GM19463 (cell line): ENCODE measurements around the gene FIGN.

Experiments
- ATAC-seq: cut with Tn5 transposase; IDR thresholded peaks from one replicate; pipeline ENCODE4 v1.9.1; 2021; ENCODE audit warnings: mild to moderate bottlenecking, moderate library complexity; ENCODE audit not compliant: unreplicated experiment

The FIGN gene

DNA sequence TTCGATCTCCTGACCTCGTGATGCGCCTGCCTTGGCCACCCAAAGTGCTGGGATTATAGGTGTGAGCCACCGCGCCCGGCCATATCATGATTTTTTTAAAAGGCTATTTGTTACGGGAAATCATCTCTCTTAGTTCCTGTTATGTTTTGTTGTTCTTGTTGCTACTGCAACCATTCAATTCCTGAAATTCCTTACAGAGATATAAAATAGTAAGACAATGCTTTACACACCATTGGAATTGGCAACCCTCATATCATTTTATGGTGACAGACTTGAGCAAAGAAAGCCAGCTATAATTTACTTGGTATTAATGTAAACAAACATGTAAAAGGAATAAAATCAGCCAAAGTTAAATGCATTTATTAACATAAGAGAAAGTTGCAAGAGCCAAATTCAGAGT lies 163.0 kb downstream of the FIGN start:
- ATAC-seq, result no peak

DNA sequence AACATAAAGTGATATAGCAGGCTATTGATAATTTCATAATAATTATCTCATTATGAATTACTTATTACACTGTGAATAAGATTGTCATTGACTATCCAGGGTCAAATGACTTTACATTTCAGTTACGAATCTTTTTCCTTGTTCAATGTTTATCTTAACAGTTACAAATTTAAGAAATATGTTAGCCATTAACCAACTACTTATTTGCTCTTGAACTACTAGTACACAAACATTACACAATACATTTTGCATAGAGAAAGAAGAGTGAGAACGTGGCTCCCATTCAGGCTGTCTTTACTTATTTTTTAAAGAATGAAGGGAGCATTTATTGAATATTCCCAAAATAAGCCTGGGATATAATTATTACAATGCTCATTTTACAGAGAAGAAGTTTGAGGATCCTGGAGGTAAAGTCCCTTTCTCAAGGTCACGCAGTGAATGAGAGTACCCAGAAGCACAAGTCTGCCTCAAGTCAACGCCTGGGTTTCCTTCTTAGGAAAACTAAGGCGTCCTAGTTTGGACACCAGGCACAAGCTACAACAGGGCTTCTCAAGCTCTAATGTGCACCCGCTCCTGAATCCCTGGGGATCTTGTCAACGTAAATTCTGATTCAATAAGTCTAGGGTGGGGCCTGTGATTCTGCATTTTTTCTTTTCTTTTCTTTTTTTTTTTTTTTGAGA lies 164.2 kb downstream of the FIGN start:
- ATAC-seq, result no peak

DNA sequence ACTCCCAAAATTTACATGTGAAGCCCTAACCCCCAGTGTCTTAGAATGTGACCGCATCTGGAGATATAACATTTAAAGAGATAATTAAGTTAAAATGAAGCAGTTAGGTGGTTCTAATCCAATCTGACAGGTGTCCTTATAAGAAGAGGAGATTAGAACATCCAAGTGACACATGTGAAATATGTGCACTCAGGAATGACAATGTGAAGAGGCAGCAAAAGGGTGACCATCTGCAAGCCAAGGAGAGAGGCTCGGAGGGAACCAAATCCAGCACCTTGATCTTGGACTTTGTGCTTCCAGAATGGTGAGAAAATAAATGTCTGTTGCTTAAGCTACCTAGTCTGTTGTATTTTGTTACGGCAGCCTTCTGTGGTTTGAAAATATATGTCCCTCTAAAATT lies 165.4 kb downstream of the FIGN start:
- no peak for ATAC-seq

DNA sequence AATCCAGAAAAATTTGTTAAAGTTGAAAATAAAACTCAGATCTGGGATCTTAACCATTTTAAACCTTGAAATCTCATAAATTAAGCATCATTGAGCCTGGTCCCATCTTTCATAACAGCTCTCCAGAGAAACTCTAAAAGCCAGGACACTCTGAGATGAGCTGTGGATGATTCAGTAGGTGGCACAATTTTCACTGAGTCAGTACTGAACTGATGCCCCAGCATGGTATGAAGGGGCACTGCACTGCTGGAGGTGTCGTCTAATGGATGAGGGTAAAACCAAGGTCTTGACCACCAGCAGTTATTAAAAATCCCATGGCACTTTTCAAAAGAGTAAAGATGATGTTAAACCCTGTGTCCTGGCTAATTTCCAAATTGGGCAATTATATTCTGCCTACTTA lies 170.6 kb downstream of the FIGN start:
- no peak for ATAC-seq

DNA sequence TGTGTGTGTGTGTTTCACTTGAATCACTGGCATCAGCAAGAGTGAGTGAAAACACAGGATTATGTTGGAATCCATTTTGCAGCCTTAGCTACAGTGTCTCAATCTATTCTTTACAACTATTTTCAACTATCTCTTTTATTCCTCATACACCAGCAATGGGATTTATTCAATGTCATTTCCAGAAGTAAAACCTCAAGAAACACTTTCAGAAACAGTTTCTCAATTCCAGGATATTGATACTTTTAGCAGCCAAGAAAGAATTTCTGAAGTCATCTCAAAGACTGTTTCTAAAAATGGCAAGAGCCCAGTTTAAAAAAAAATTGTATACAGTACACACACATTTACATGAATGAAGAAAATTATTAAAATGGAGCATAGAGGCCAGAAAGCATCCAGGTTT lies 171.6 kb downstream of the FIGN start:
- no peak for ATAC-seq

DNA sequence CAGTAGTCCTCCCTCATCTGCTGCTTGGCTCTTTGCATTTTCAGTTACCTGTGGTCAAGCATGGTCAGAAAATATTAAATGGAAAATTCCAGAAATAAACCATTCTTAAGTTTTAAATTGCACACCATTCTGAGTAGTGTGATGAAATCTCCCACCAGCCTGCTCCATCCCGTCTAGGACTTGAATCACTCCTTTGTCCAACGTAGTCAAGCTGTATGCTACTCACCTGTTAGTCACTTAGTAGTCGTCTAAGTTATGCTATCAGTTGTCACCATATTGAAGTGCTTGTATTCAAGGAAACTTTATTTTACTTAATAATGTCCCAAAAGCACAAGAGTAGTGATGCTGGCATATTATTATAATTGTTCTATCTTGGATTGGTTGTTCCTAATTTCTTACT lies 172.5 kb downstream of the FIGN start:
- no peak for ATAC-seq

DNA sequence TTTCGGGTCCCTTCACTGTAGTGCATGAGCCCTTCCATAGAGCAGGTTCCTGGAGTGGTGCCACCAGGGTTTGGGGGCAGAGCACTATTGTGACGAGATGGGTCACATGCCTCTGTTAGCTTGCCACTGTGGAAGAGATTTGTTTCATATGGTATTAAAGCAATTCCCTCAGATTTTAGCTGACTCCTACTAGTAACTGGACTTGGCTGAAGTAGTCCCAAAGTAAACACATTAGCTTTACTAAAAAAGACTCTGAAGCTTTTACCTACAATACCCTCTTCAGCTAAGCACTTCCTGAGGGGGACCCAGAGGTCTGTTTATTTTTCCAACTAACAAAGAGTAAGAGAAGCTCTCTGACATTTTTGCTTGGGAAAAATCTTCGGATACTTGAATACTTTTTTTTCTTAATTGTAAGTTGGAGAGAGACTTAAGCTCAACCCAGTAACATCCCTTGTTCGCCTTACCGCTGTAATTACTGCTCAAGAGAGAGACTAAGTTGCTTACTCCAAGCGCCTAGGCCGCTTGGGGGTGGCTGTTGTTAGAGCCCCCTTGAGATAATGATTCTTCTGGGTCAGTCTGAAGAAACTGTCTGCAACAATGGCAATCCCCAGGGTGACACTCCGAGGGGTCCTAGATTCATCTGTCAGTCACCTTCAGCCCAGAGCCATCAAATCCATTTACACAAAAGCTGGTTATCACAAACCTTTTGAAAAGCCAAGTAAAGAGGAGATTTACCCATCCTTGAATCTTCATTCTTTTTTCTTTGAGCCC lies 177.4 kb downstream of the FIGN start:
- ATAC-seq, result no peak

DNA sequence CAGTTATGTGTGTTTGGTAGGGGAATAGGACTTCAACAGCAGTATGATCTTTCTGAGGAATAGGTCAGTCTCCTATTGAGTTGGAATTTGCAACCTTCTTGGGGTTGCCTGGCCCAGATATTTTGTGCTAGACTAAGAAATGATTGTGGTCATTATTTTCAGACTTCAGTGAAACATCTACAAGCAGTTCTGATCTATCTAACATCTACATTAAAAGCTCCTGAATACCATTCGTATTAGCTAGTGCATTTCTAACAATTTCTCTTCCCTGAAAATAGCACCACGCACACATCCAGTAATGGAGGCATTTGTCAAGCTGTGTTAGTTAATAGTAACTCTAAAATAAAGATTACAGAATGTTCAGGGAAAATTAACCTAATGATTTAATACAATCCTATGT lies 179.3 kb downstream of the FIGN start:
- ATAC-seq, result no peak

DNA sequence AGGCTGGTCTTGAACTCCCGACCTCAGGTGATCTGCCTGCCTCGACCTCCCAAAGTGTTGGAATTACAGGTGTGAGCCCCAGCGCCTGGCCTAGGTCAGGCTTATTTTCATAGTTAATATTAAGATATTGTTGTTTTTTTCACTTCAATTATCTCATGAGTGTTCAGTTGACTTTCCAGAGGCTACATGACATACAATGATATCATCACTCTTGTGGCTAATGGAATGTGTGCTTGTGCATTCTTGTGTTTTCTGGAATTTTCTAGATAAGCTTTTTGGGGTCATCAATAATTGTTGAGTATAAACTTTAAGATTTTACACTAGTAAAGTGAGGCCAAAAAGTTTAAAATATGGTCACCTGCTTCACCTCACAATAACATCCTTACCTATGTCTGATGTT lies 180.9 kb downstream of the FIGN start:
- no peak for ATAC-seq

DNA sequence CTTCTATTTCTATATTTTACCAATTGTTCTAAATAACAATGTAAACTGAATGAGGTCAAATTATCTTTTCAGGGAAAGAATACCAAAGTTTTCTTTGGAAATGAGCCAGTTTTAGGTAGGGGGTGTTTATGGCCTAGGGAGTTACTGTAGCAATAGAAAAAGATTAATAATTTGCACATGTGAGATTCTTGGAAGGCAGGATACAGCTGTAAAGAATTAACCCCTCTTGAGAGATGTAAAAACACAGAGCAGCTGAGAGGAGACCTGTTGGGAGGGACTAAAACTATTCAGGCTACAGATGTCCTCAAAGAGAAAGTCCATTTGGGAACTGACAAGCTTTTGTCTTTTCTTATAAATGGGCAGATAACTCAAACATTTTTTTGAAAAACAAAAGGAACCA lies 182.2 kb downstream of the FIGN start:
- no peak for ATAC-seq

DNA sequence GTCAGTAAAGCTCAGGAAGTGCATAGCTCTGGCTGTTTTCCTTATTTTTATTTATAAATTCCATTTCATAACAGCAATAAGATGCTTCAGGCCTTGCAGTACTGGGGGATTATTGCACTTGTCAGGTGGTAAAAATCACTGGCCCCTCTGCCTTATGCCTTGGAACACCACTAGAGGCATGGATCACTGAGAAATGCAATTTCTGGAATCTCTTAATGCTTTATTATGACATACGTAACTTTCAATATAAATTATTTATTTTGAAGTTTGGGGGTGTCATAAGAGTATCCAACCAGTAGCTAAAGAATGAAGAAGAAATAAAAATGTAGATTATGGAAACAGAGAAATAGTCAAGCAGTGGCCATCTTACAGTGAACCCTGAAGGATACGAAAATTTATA lies 183.1 kb downstream of the FIGN start:
- ATAC-seq, result no peak

DNA sequence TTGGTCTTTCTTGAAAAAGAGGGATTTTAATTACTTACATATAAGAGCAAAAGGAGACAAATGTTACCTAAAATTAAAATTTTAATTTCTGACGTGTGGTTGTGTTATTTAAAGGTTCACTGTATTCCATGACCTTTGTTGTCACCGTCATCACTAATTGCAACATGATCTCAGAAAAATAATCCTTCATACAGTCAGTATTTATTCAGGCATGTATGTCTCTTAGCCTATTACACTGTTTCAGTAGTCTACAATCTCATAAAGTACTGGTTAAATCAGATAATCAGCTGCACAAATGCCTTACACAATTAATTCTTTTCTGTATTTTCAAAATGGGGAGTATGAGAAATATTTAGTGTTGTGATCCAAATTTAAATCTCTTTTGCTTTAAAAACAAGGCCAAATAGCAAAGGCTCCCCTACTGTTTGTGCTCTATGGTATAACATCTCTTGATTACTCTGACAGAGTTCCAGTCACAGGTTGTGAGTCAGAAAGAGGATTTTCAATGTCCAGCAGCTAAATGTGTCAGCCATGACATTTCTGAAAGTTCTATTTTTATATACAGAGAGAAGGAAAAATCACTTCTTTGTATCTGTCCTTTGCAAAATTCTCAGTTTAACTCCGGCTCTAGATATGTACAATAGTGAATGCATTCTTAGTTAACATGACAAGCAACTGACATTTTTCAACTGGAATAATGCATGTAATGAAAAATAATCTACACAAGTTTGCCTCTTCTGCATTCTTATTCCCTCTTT lies 184.0 kb downstream of the FIGN start:
- ATAC-seq, result no peak

DNA sequence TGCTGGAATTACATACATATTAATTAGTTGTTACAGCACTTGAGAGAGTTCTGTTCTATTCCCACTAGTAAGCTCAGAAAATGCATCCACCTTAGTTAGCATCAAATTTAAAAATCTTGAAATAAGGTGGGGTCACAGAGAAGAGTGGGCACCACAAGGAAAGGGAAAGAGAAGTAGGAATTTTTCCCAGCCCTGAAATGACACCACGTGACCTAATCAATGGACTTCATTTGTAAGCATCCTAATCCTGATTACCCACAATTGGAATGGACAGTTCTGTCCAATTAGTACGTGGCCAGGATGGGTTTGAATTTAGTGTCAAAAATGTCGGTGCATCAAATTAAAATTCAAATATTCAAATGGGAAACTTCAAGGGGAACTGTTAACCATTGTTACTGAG lies 186.8 kb downstream of the FIGN start:
- no peak for ATAC-seq
